Measurements from ENCODE around the gene LHFPL2. TPM values are rescaled to one million over a fixed set of nuclear protein-coding genes. Genes with fewer than 3 reads are reported as not detected.
"Not testable (repeated sequence)": the region's sequence is repeated elsewhere in the genome, so short reads cannot be mapped to it uniquely, and the experiment has no call there.

Gene LHFPL2
- total RNA-seq, 1 donor from 2014 or later, result 31.2 TPM

DNA sequence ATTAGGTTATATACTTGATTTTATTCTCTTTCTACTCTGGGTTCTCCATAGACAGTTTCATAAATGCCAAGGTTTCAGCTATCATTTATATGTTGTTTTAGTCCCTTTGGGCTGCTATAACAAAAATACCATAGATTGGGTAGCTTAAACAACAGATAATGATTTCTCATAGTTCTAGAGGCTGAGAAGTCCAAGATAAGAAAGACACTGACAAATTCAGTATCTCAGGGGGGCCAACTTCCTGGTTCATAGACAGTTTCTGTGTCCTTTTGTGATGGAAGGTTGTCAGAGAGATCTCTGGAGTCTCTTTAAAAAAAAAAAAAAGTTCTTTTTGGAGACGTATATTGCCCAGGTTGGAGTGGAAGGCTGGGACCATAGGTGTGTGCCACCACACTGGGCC is 174.8 kb downstream of the LHFPL2 start:
- DNase-seq (ENCODE audit: low read depth in 2 of 2), result no peak

DNA sequence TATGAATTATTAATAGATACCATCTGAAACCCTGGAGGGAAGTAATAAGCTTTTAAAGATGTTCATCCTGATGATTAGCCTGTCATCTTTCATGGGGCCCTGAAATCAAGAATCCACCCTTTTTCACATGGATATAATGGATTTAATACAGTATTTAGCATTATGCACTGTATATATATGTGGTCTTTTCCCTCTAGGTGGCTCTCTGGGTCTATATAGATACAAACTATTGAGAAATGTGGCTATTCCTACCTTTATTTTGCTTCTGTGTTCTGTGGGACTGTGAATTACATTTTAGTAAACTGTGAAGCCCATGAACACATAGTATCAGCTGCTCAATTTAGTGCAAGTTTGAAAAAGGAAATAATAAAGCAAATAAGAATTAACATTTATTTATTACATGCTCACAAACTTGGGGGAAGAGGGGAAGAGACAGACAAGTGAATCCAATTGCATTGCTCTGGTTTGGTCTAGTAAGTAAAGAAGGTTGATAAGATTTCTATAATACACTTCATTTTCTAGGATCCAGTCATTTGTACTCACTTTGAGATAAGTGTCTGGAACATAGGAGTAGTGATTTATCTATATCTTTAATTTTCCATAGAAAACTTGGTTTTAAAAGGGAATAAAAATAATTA is 176.0 kb downstream of the LHFPL2 start:
- DNase-seq (ENCODE audit: low read depth in 2 of 2), result peak; percentile 54 to 59

DNA sequence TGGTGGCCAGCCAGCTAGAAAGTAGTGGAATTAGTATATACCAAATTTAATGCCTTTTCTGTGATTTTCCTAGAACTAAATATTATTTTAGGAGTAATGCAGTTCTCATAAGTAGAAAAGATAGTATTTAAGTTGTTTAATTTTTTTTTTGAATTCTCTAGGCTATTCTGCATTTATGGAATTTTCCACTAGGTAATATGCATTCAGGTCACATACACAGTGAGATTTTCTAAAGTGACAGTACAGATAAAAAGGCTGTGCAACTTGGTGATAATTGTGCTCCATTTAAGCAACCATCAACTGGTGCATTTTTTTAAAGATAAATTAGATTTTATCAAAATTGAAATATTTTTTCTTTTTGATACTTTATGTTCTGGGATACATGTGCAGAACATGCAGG is 176.7 kb downstream of the LHFPL2 start:
- no peak for DNase-seq (ENCODE audit: low read depth in 2 of 2)

DNA sequence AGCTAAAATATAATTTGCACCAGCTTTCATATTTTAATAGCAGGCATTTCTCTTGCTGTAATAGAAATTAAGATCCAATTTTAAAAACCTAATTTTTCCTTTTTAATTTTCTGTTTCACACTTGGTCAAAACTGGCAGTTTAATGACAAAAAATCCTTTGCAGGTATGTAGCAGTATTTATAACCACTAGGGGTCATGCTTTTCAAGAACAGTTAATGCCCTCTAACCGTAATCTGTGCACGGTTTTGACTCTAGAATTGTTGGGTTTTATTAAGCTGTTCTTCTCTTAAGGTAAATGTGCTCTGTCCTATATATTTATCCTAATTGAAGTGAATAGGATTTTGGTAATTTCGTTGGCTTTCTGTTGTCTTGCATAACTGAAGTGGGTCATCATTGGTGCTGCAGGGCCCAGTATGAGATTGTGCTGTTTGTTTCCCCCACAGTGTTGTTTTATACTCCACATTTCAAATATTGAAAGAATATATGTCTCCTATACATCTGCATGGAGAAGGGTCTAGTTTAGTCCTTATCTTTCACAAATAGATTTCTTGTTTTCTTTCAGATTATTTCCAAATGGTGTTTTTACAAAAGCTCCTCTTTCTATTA is 180.7 kb downstream of the LHFPL2 start:
- DNase-seq (ENCODE audit: low read depth in 2 of 2), result peak; percentile 72

DNA sequence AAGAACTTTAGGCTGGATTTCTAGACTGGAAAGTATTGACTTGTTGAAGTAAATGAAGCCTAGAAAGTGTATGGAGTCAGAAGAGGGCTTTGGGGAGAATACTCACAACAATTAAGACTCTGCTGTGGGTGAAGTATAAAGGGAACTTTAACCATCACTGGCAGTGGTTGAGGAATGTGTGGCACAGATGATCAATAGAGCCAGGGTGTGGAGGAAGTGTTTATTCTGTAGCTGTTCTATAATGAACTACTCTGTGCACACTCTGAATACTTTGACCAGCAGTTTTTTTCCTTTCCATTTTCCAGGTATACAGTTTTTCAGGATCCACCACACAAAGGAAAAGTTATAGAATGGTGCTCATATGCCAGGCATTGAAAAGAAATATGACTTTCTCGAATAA is 181.4 kb downstream of the LHFPL2 start:
- DNase-seq (ENCODE audit: low read depth in 2 of 2), result no peak

DNA sequence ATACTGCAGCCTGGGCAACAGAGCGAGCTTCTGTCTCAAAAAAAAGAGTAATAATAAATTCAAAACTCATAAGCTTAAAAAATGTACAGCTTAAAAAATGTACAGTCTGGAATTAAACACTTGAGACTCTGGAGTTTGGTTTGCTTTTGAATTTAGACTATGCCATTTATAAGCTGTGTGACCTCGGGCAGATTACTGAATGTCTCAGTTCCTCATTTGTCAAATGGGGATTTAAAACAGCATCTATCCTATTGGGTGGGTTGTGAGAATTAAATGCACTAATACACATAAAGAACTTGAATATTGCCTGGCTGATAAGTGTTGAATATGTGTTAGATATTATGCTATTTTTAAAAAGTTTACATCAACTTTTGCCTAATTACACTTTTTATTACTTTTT is 189.7 kb downstream of the LHFPL2 start:
- DNase-seq (ENCODE audit: low read depth in 2 of 2), result no peak

DNA sequence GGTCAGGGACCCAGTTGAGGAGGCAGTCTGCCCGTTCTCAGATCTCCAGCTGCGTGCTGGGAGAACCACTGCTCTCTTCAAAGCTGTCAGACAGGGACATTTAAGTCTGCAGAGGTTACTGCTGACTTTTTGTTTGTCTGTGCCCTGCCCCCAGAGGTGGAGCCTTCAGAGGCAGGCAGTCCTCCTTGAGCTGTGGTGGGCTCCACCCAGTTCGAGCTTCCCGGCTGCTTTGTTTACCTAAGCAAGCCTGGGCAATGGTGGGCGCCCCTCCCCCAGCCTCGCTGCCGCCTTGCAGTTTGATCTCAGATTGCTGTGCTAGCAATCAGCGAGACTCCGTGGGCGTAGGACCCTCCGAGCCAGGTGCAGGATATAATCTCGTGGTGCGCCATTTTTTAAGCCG is 191.1 kb downstream of the LHFPL2 start:
- DNase-seq (ENCODE audit: low read depth in 2 of 2), result not testable (repeated sequence)

DNA sequence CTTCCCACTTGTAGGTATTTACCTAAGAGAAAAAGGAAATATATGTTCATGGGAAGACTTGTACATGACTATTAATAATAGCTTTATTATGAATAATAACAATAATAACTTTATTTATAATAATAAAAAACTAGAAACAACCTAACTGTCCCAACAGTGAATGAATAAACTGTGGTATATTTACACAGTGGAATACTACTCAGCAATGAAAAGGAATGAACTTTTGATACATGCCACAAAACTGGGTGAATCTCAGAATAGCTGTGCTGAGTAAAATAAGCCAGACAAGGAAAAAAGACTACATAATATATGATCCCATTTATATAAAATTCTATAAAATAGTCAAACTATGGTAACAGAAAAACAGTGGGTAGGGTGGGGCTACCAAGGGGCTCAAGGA is 199.5 kb downstream of the LHFPL2 start:
- DNase-seq (ENCODE audit: low read depth in 2 of 2), result no peak

DNA sequence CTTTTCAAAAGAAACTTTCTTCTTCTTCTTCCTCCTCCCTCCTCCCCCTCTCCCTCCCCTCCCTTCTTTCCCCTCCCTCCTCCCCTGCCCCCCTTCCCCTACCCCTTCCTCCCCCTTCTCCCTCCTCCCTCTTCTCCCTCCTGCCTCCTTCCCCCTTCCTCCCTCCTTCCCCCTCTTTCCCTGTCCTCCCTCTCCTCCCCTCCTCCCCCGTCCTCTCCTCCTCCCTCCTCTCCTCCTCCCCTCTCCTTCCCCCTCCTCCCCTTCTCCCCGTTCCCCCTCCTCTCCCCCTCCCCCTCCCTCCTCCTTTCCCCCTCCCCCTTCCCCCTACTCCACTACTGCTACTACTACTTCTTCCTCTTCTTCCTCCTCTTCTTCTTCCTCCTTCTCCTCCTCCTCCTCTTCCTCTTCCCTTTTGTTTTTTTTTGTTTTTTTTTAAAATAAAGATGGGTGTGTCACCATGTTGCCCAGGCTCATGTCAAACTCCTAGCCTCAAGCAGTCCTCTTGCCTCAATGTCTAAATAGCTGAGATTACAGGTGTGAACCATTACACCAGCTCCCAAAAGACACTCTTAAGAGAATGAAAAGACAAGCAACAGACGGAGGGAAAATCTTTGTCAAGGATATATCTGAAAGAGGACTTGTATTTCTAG is 200.7 kb downstream of the LHFPL2 start:
- no peak for DNase-seq (ENCODE audit: low read depth in 2 of 2)

Data from lung microvascular endothelial cell (primary cell).